CD14-positive monocyte (primary cell): ENCODE results near the gene CIART. TPM values are rescaled to one million over a fixed set of nuclear protein-coding genes. Genes with fewer than 3 reads are reported as not detected.

ENCODE experiments used
- DNase-seq, 3 donors: peaks; one replicate each; pipeline ENCODE4 v3.0.0-alpha.2; 2011 to 2022
- H2AFZ ChIP-seq: 2 replicates; pipeline ENCODE4 v1.6.0; 2012; ENCODE audit warnings: mild to moderate bottlenecking, low read depth, low read length, inconsistent platforms; ENCODE audit not compliant: insufficient read depth, poor library complexity, severe bottlenecking
- H3K27ac ChIP-seq, 2 donors: 1 replicate in 1 of 2; 2 replicates in 1 of 2; pipeline ENCODE4 v1.5.1; 2012 to 2013; ENCODE audit warnings: low read length in 2 of 2, control low read depth in 1 of 2, inconsistent platforms in 1 of 2, low read depth in 1 of 2, mild to moderate bottlenecking in 1 of 2
- H3K27me3 ChIP-seq, 2 donors: one replicate each; pipeline versions ENCODE4 v1.6.0 to v1.6.1; 2011 to 2013; ENCODE audit warnings: low read length in 2 of 2; ENCODE audit not compliant: control insufficient read depth in 2 of 2, insufficient read depth in 2 of 2
- H3K36me3 ChIP-seq, 2 donors: replicated peaks in 1 of 2; 1 replicate in 1 of 2; 2 replicates in 1 of 2; pipeline versions ENCODE4 v1.5.1 to v1.6.1; 2012 to 2013; ENCODE audit warnings: low read length in 2 of 2, control low read depth in 1 of 2, inconsistent platforms in 1 of 2, mild to moderate bottlenecking in 1 of 2; ENCODE audit not compliant: insufficient read depth in 2 of 2, control insufficient read depth in 1 of 2
- H3K4me1 ChIP-seq, 2 donors: 1 replicate in 1 of 2; 2 replicates in 1 of 2; pipeline versions ENCODE4 v1.5.1 to v1.6.1; 2012 to 2013; ENCODE audit warnings: low read length in 2 of 2, control low read depth in 1 of 2, inconsistent platforms in 1 of 2, mild to moderate bottlenecking in 1 of 2, moderate library complexity in 1 of 2; ENCODE audit not compliant: insufficient read depth in 2 of 2, control insufficient read depth in 1 of 2
- H3K4me2 ChIP-seq: replicated peaks from 2 replicates; pipeline ENCODE3; 2012; ENCODE audit warnings: low read length, moderate library complexity, mild to moderate bottlenecking; ENCODE audit not compliant: poor library complexity, severe bottlenecking; ENCODE audit errors: extremely low read depth
- H3K4me3 ChIP-seq, 3 experiments: fragments of 200-600 bp in 1 of 3; sonication (generic) in 1 of 3; replicated peaks in 1 of 3; 1 replicate in 2 of 3; 2 replicates in 1 of 3; pipeline ENCODE4 v1.5.1; 2011 to 2013; ENCODE audit warnings: low read length in 3 of 3, mild to moderate bottlenecking in 3 of 3, control low read depth in 2 of 3, low read depth in 2 of 3, inconsistent platforms in 1 of 3, moderate library complexity in 1 of 3
- H3K79me2 ChIP-seq: 2 replicates; pipeline ENCODE4 v1.6.0; 2012; ENCODE audit warnings: mild to moderate bottlenecking, control low read depth, inconsistent platforms, low read length, moderate library complexity; ENCODE audit not compliant: insufficient read depth
- H3K9ac ChIP-seq: 2 replicates; pipeline ENCODE4 v1.6.0; 2017; ENCODE audit warnings: low read length, mild to moderate bottlenecking; ENCODE audit not compliant: insufficient read depth, poor library complexity, severe bottlenecking
- H3K9me3 ChIP-seq, 2 donors: replicated peaks in 1 of 2; 1 replicate in 1 of 2; 2 replicates in 1 of 2; pipeline versions ENCODE4 v1.5.1 to v1.6.1; 2012 to 2013; ENCODE audit warnings: low read length in 2 of 2, control low read depth in 1 of 2; ENCODE audit not compliant: control insufficient read depth in 1 of 2, insufficient read depth in 1 of 2
- H4K20me1 ChIP-seq: 2 replicates; pipeline ENCODE4 v1.6.0; 2012; ENCODE audit warnings: mild to moderate bottlenecking, low read length, control low read depth, moderate library complexity; ENCODE audit not compliant: insufficient read depth
- H3K27ac Mint-ChIP-seq, 7 donors: one replicate each; pipeline ENCODE4 v1.8.0; 2020; ENCODE audit warnings: mild to moderate bottlenecking in 7 of 7, mixed read lengths in 7 of 7, moderate library complexity in 6 of 7, inconsistent platforms in 2 of 7
- H3K27me3 Mint-ChIP-seq, 3 donors: one replicate each; pipeline ENCODE4 v1.8.0; 2021 to 2022; ENCODE audit warnings: low read depth in 3 of 3, mild to moderate bottlenecking in 3 of 3, mixed read lengths in 3 of 3, moderate library complexity in 3 of 3, inconsistent platforms in 1 of 3
- H3K36me3 Mint-ChIP-seq, 2 donors: one replicate each; pipeline ENCODE4 v1.8.0; 2020; ENCODE audit warnings: mixed read lengths in 2 of 2, inconsistent platforms in 1 of 2, mild to moderate bottlenecking in 1 of 2
- H3K4me1 Mint-ChIP-seq: one replicate; pipeline ENCODE4 v1.8.0; 2020; ENCODE audit warnings: mild to moderate bottlenecking, mixed read lengths
- H3K4me3 Mint-ChIP-seq, 2 donors: one replicate each; pipeline ENCODE4 v1.8.0; 2020; ENCODE audit warnings: mild to moderate bottlenecking in 2 of 2, mixed read lengths in 2 of 2, moderate library complexity in 1 of 2
- H3K9me3 Mint-ChIP-seq, 7 donors: one replicate each; pipeline ENCODE4 v1.8.0; 2020 to 2022; ENCODE audit warnings: mixed read lengths in 7 of 7, mild to moderate bottlenecking in 6 of 7, moderate library complexity in 6 of 7, inconsistent platforms in 2 of 7
- WGBS: methylation state at CpG from one replicate; pipeline ENCODE4 v1.1.5; 2013; ENCODE audit warnings: missing lambda C conversion rate; ENCODE audit not compliant: insufficient coverage; 5-methylcytosine and 5-hydroxymethylcytosine counted together
- intact Hi-C, 2 donors: fragments of 100-400 bp; cut with micrococcal nuclease; formaldehyde crosslinking; loops; one replicate each; pipeline versions ENCODE4 v1.15.0 to v1.15.1; 2023
- polyA plus RNA-seq, 3 donors: library from polyadenylated mRNA; depleted of rRNA in 1 of 3; unstranded in 2 of 3; stranded (reverse) in 1 of 3; fragments of 300-500 nt in 2 of 3; fragments of >200 nt in 1 of 3; fragmentation: Illumina TruSeq in 2 of 3; gene quantifications; 1 replicate in 2 of 3; 2 replicates in 1 of 3; pipeline ENCODE4 v1.2.3, GENCODE V29; 2012 to 2021
- TF ChIP-seq, protein P1 (sequence below): fragments of 200-600 bp; IDR thresholded peaks from one replicate; pipeline ENCODE4 v1.8.0; 2022; ENCODE audit warnings: antibody characterized with exemption, mild to moderate bottlenecking

The CIART gene
- polyA plus RNA-seq, 3 donors: 0.61 TPM; not detected in 2

DNA sequence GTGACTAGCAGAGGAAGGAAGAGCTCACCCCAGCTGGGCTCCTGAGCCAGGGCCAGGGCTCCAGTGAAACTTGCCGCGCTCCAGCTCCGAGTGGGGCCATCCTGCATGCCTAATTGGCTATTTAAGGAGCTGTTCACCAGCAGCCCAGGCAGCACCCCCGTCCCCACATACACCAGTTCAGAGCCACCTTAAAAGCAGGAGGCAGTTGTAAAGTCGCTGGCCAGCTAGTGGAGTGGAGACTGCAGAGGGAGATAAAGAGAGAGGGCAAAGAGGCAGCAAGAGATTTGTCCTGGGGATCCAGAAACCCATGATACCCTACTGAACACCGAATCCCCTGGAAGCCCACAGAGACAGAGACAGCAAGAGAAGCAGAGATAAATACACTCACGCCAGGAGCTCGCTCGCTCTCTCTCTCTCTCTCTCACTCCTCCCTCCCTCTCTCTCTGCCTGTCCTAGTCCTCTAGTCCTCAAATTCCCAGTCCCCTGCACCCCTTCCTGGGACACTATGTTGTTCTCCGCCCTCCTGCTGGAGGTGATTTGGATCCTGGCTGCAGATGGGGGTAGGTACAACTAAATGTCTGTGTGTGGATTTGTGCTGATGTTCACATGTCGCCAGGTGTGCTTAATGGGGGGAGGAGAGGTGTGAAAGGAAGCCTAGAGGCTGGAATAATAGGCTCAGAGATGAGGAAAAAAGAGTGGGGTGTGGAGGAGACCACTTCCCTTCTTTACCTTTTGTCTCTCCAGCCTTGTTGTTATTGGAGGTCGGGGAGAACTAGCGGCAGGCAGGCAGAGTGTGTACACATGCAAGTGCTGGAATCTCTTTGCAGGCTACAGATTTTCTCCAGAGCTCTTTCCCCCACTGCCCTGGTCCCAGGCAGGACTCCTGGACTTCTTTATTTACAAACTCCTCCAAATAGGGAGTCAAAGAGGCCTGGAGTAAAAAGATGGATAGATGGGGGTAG, 24.4 kb upstream of the CIART start, which contains the start of gene CA14:
Gene CA14 (plus strand): TSS at position 151 of the 962 bp plus-strand sequence. CDS start 355 bp downstream, at position 506.
- TF ChIP-seq, protein P1, sequence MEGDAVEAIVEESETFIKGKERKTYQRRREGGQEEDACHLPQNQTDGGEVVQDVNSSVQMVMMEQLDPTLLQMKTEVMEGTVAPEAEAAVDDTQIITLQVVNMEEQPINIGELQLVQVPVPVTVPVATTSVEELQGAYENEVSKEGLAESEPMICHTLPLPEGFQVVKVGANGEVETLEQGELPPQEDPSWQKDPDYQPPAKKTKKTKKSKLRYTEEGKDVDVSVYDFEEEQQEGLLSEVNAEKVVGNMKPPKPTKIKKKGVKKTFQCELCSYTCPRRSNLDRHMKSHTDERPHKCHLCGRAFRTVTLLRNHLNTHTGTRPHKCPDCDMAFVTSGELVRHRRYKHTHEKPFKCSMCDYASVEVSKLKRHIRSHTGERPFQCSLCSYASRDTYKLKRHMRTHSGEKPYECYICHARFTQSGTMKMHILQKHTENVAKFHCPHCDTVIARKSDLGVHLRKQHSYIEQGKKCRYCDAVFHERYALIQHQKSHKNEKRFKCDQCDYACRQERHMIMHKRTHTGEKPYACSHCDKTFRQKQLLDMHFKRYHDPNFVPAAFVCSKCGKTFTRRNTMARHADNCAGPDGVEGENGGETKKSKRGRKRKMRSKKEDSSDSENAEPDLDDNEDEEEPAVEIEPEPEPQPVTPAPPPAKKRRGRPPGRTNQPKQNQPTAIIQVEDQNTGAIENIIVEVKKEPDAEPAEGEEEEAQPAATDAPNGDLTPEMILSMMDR: no peak
- peaks cover 38 to 44% of the 10 kb centered on the region in 2 donors for H3K27me3 ChIP-seq
- no peaks in the 10 kb centered on the region for H3K9me3 ChIP-seq
- H3K79me2 ChIP-seq: no peaks in the 10 kb centered on the region
- DNase-seq: no peak
- no peak within 1 kb of the TSS for H3K27ac ChIP-seq
- H3K27me3 Mint-ChIP-seq: peaks cover 47 to 55% (median 52%) of the 10 kb centered on the region in 3 donors
- H3K4me1 ChIP-seq: peaks cover 14 to 15% of the 10 kb centered on the region in 2 donors
- H3K36me3 ChIP-seq: no peaks in the 10 kb centered on the region
- peak within 1 kb of the TSS; percentile 89 for H3K4me2 ChIP-seq
- H3K36me3 Mint-ChIP-seq: peaks cover 0 to 6% of the 10 kb centered on the region in 2 donors
- H4K20me1 ChIP-seq: no peaks in the 10 kb centered on the region
- H3K4me1 Mint-ChIP-seq: peaks cover 24% of the 10 kb centered on the region
- H3K4me3 Mint-ChIP-seq: peak within 1 kb of the TSS in 1 of 2 donors; percentile 90
- no peak within 1 kb of the TSS for H2AFZ ChIP-seq
- H3K4me3 ChIP-seq: no peak within 1 kb of the TSS
- no peak within 1 kb of the TSS for H3K27ac Mint-ChIP-seq
- intact Hi-C loops: loop anchor here (2.0 to 10.0 kb wide), 2 partner anchors 23 to 47 kb away; no protein-coding TSS in a partner anchor
- H3K9me3 Mint-ChIP-seq: peaks cover 0 to 9% (median 4%) of the 10 kb centered on the region in 7 donors
- H3K9ac ChIP-seq: no peak within 1 kb of the TSS
- WGBS: 51% methylated on average over 4 of the region's 13 CpGs

DNA sequence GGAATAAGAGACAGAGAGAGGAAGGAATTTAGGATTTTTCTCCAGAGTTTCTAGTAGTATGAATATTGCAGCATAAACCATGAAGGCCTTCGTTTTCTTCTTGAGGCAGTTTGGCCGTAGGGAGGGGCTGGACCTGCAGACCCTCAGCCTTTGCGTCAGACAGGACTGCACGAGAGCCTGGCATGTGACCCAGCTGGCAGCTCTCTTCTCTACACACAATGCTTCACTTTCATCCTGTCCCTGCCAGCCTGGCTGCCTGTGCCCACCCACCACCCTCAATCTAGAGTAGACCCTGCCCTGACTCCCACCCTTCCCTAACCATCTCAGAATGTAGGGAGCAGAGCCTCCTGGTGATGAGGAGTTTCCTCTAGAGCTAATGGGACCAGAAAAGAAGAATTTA, 23.1 kb upstream of the CIART start:
- Histone ChIP-seq H3K9me3 (no peaks in the 10 kb centered on the region), H4K20me1 (no peaks in the 10 kb centered on the region), H3K27ac (no peak overlapping the region), H3K4me2 (no peak overlapping the region), H3K79me2 (no peaks in the 10 kb centered on the region), H3K36me3 (peaks cover 0 to under 1% of the 10 kb centered on the region in 2 donors), H2AFZ (no peak overlapping the region), H3K9ac (no peak overlapping the region), H3K27me3 (peaks cover 38 to 44% of the 10 kb centered on the region in 2 donors), H3K4me3 (no peak overlapping the region), H3K4me1 (peaks cover 14 to 15% of the 10 kb centered on the region in 2 donors)
- peaks cover 0 to 9% (median 2%) of the 10 kb centered on the region in 7 donors for H3K9me3 Mint-ChIP-seq
- peaks cover 24% of the 10 kb centered on the region for H3K4me1 Mint-ChIP-seq
- H3K27ac Mint-ChIP-seq: no peak overlapping the region
- no peak for DNase-seq
- 86% methylated on average over 4 of the region's 4 CpGs for WGBS
- intact Hi-C loops: loop anchor here in 1 of 2 donors (10.0 kb wide), 1 partner anchor 46 kb away; no protein-coding TSS in a partner anchor
- H3K36me3 Mint-ChIP-seq: peaks cover 2 to 6% of the 10 kb centered on the region in 2 donors
- peak overlapping the region in 1 of 2 donors; percentile 90 for H3K4me3 Mint-ChIP-seq
- H3K27me3 Mint-ChIP-seq: peaks cover 42 to 49% (median 47%) of the 10 kb centered on the region in 3 donors
- TF ChIP-seq, protein P1: no peak
